CD4-positive, alpha-beta memory T cell (primary cell): ENCODE data around the gene SLC25A13. TPM values are rescaled to one million over a fixed set of nuclear protein-coding genes. Genes with fewer than 3 reads are reported as not detected.
A peak's percentile ranks its signal among the peaks of the same experiment; 100 is the strongest.

Source experiments
- CTCF ChIA-PET: fragments of 350-600 bp; sonication (Branson Sonifier 250); formaldehyde crosslinking; loops from one replicate; lab custom pipeline; 2021; ENCODE audit warnings: inconsistent platforms; ENCODE audit not compliant: partially characterized antibody; lab: Charles Lee
- POLR2A ChIA-PET: fragments of 350-600 bp; sonication (Branson Sonifier 250); formaldehyde crosslinking; loops from one replicate; lab custom pipeline; 2021; ENCODE audit not compliant: partially characterized antibody; lab: Charles Lee
- DNase-seq, 5 donors: peaks; one replicate each; pipeline versions ENCODE4 v3.0.0 to v3.0.0-alpha.2; 2020 to 2022; ENCODE audit warnings: mixed read lengths in 1 of 5
- H3K27ac ChIP-seq: one replicate; pipeline ENCODE4 v1.7.0; 2013; ENCODE audit warnings: low read depth, low read length
- H3K27me3 ChIP-seq: 2 replicates; pipeline ENCODE4 v1.7.0; 2013; ENCODE audit warnings: mild to moderate bottlenecking, low read length, moderate library complexity; ENCODE audit not compliant: insufficient read depth
- H3K36me3 ChIP-seq: 2 replicates; pipeline ENCODE4 v1.7.0; 2013; ENCODE audit warnings: mild to moderate bottlenecking, low read length, moderate library complexity; ENCODE audit not compliant: insufficient read depth
- H3K4me1 ChIP-seq: 2 replicates; pipeline ENCODE4 v1.7.0; 2013; ENCODE audit warnings: mild to moderate bottlenecking, low read length, moderate library complexity; ENCODE audit not compliant: insufficient read depth
- H3K4me3 ChIP-seq, 2 donors: one replicate each; pipeline ENCODE4 v1.7.0; 2013; ENCODE audit warnings: low read length in 2 of 2, mild to moderate bottlenecking in 1 of 2
- H3K9me3 ChIP-seq, 2 donors: one replicate each; pipeline ENCODE4 v1.7.0; 2013; ENCODE audit warnings: low read length in 2 of 2, control low read depth in 1 of 2; ENCODE audit not compliant: control insufficient read depth in 1 of 2
- H3K27ac Mint-ChIP-seq, 7 donors: one replicate each; pipeline ENCODE4 v1.8.0; 2020 to 2021; ENCODE audit warnings: mixed read lengths in 7 of 7, mild to moderate bottlenecking in 6 of 7, inconsistent platforms in 3 of 7, moderate library complexity in 3 of 7
- H3K27me3 Mint-ChIP-seq, 2 donors: one replicate each; pipeline ENCODE4 v1.8.0; 2020 to 2021; ENCODE audit warnings: mixed read lengths in 2 of 2
- H3K36me3 Mint-ChIP-seq, 2 donors: one replicate each; pipeline ENCODE4 v1.8.0; 2020 to 2021; ENCODE audit warnings: mixed read lengths in 2 of 2, inconsistent platforms in 1 of 2, mild to moderate bottlenecking in 1 of 2
- H3K4me1 Mint-ChIP-seq, 4 donors: one replicate each; pipeline ENCODE4 v1.8.0; 2020 to 2021; ENCODE audit warnings: mixed read lengths in 4 of 4, mild to moderate bottlenecking in 1 of 4
- H3K4me3 Mint-ChIP-seq, 8 donors: one replicate each; pipeline ENCODE4 v1.8.0; 2020 to 2021; ENCODE audit warnings: mixed read lengths in 8 of 8, mild to moderate bottlenecking in 7 of 8, moderate library complexity in 6 of 8, inconsistent platforms in 3 of 8
- H3K9me3 Mint-ChIP-seq, 8 donors: one replicate each; pipeline ENCODE4 v1.8.0; 2020 to 2021; ENCODE audit warnings: mixed read lengths in 8 of 8, mild to moderate bottlenecking in 5 of 8, inconsistent platforms in 3 of 8, moderate library complexity in 1 of 8
- intact Hi-C: fragments of 100-400 bp; cut with micrococcal nuclease; formaldehyde crosslinking; loops from one replicate; pipeline ENCODE4 v1.15.1; 2023
- polyA plus RNA-seq, 2 donors: library from polyadenylated mRNA; unstranded; fragments of 300-500 nt; fragmentation: Illumina TruSeq; gene quantifications; one replicate each; pipeline ENCODE4 v1.2.3, GENCODE V29; 2021
- total RNA-seq, 2 experiments: library from RNA; stranded (reverse); gene quantifications; one replicate each; pipeline ENCODE4 v1.2.3, GENCODE V29; 2021

SLC25A13 gene
- total and polyA plus RNA-seq, 4 experiments from 2014 or later, result 5.2 to 12.2 (median 8.2) TPM

DNA sequence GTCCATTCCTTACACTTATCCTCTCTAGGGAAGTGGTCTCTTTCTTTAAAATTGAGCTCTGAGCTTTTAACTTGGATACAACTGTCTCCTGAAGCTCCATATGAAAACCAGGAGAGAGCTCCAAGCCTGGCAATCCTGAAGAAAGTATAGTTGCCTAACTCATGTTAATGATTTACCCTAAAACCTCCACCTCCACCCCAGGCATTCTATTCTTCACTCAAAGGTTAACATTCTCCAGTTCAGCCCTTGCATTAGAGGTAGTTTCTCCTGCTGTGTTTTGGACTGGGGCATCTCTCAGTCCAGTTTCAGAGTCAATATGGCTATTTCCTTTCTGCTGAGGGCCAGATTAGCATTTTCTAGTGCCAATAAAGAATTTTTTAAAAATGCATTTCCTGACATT, 195.5 kb downstream of the SLC25A13 start:
- peaks cover 27 to 39% of the 10 kb centered on the region in 2 donors for H3K36me3 Mint-ChIP-seq
- intact Hi-C loops, result no loop called here
- DNase-seq, result no peak
- no peaks in the 10 kb centered on the region for H3K27me3 ChIP-seq
- ChIA-PET POLR2A (no interaction called here), CTCF (interaction anchor here (1.4 kb wide), 1 partner anchor 10 kb away, joined by 3 read pairs; no protein-coding TSS in a partner anchor)
- H3K9me3 ChIP-seq, result no peaks in the 10 kb centered on the region
- H3K4me1 ChIP-seq, result no peaks in the 10 kb centered on the region
- H3K4me3 ChIP-seq, result no peak overlapping the region
- no peaks in the 10 kb centered on the region for H3K36me3 ChIP-seq
- peaks cover 0 to 2% (median 0%) of the 10 kb centered on the region in 4 donors for H3K4me1 Mint-ChIP-seq
- H3K27me3 Mint-ChIP-seq, result no peaks in the 10 kb centered on the region
- no peak overlapping the region for H3K4me3 Mint-ChIP-seq
- H3K27ac ChIP-seq, result no peak overlapping the region
- no peaks in the 10 kb centered on the region for H3K9me3 Mint-ChIP-seq
- no peak overlapping the region for H3K27ac Mint-ChIP-seq

- Mint-ChIP-seq H3K36me3 (peaks cover 23% of the 10 kb centered on the region in 2 donors), H3K9me3 (no peaks in the 10 kb centered on the region), H3K4me3 (no peak overlapping the region), H3K4me1 (peaks cover 0 to 2% (median 0%) of the 10 kb centered on the region in 4 donors), H3K27ac (peak overlapping the region in 1 of 7 donors; percentile 3), H3K27me3 (no peaks in the 10 kb centered on the region)
- H3K4me1 ChIP-seq, result no peaks in the 10 kb centered on the region
- H3K36me3 ChIP-seq, result no peaks in the 10 kb centered on the region
- H3K9me3 ChIP-seq, result no peaks in the 10 kb centered on the region
- intact Hi-C loops, result no loop called here
- DNase-seq, result no peak
- no peak overlapping the region for H3K4me3 ChIP-seq
- no peak overlapping the region for H3K27ac ChIP-seq
- no peaks in the 10 kb centered on the region for H3K27me3 ChIP-seq
- ChIA-PET POLR2A (no interaction called here), CTCF (no interaction called here)
Measured at GRCh38 chr7:96122746-96123145, 199.2 kb downstream of the SLC25A13 start.

DNA sequence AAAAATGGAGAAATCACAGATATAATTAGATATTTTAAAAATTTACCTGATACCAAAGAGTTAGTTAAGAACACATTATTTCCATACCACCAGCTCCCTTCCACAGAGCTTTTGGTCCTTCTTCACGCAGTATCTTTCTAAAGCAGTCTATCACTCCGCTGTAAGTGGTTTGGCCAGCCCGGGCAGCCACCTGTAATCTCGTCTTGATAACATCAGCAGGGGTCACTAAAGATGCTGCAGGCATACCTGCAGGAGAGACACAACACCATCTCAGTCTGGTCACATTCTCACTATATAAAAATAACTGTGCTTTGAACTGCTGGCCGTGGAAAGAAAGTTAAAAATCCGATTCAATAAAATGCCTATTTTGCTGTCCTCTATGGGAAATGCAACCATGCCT, 200.1 kb downstream of the SLC25A13 start:
- H3K9me3 Mint-ChIP-seq, result no peaks in the 10 kb centered on the region
- no peak overlapping the region for H3K27ac Mint-ChIP-seq

GRCh38 chr7:96120445-96121225, 201.3 kb downstream of the SLC25A13 start:
- Mint-ChIP-seq H3K4me1 (peaks cover 0 to 2% (median 0%) of the 10 kb centered on the region in 4 donors), H3K27ac (no peak overlapping the region), H3K9me3 (no peaks in the 10 kb centered on the region), H3K36me3 (peaks cover 16 to 20% of the 10 kb centered on the region in 2 donors), H3K27me3 (no peaks in the 10 kb centered on the region), H3K4me3 (no peak overlapping the region)
- no peaks in the 10 kb centered on the region for H3K36me3 ChIP-seq
- no peaks in the 10 kb centered on the region for H3K4me1 ChIP-seq
- H3K4me3 ChIP-seq, result no peak overlapping the region
- no peak for DNase-seq
- no peak overlapping the region for H3K27ac ChIP-seq
- no peaks in the 10 kb centered on the region for H3K9me3 ChIP-seq
- ChIA-PET CTCF (no interaction called here), POLR2A (no interaction called here)
- no peaks in the 10 kb centered on the region for H3K27me3 ChIP-seq
- intact Hi-C loops, result no loop called here

More for the DNA sequence above, 200.1 kb downstream of the SLC25A13 start:
- no peaks in the 10 kb centered on the region for H3K27me3 Mint-ChIP-seq
- ChIA-PET POLR2A (no interaction called here), CTCF (no interaction called here)
- no peak overlapping the region for H3K4me3 ChIP-seq
- peaks cover 0 to 2% (median 0%) of the 10 kb centered on the region in 4 donors for H3K4me1 Mint-ChIP-seq
- H3K36me3 Mint-ChIP-seq, result peaks cover 20 to 21% of the 10 kb centered on the region in 2 donors
- no peaks in the 10 kb centered on the region for H3K9me3 ChIP-seq
- H3K4me3 Mint-ChIP-seq, result no peak overlapping the region
- intact Hi-C loops, result no loop called here
- no peak for DNase-seq
- no peaks in the 10 kb centered on the region for H3K27me3 ChIP-seq
- no peaks in the 10 kb centered on the region for H3K4me1 ChIP-seq
- H3K27ac ChIP-seq, result no peak overlapping the region
- H3K36me3 ChIP-seq, result no peaks in the 10 kb centered on the region

DNA sequence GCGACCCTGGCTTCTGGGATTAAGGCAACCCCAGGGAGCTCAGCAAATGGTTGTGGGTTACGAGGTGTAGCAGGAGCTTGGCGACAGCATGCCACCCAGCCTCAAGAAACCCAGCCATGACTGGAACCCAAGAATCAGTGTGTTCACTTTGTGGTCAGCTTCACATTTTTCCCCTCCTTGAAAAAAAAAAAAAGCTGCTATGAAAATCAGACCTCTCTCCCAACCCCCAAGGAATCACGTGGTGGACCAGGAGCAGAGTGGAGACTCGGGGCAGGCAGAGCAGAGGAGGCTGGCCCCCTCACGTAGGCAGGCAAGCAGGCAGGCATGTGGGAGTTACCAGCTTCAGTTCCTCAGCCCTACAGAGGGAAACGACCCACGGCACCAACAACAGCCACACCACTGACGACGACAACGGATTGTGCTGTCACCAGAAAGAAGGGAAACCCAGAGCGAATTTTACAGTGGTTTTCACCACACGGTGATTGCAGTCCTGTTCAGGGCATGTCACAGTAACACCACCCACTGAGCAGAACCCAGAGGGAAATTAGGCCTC, 203.4 kb downstream of the SLC25A13 start:
- intact Hi-C loops, result no loop called here
- ChIA-PET POLR2A (no interaction called here), CTCF (no interaction called here)
- Histone ChIP-seq H3K36me3 (no peaks in the 10 kb centered on the region), H3K27ac (no peak overlapping the region), H3K9me3 (no peaks in the 10 kb centered on the region), H3K4me1 (no peaks in the 10 kb centered on the region), H3K27me3 (no peaks in the 10 kb centered on the region), H3K4me3 (no peak overlapping the region)
- peaks cover 12 to 18% of the 10 kb centered on the region in 2 donors for H3K36me3 Mint-ChIP-seq
- peaks cover 0 to 3% of the 10 kb centered on the region in 2 donors for H3K27me3 Mint-ChIP-seq
- no peaks in the 10 kb centered on the region for H3K4me1 Mint-ChIP-seq
- DNase-seq, result no peak
- H3K27ac Mint-ChIP-seq, result no peak overlapping the region
- no peak overlapping the region for H3K4me3 Mint-ChIP-seq
- no peaks in the 10 kb centered on the region for H3K9me3 Mint-ChIP-seq

- peaks cover 0 to 4% (median 1%) of the 10 kb centered on the region in 8 donors for H3K9me3 Mint-ChIP-seq
- no peaks in the 10 kb centered on the region for H3K4me1 ChIP-seq
- peaks cover 4 to 7% of the 10 kb centered on the region in 2 donors for H3K27me3 Mint-ChIP-seq
- ChIA-PET POLR2A (no interaction called here), CTCF (interaction anchor here (1.0 kb wide), 1 partner anchor 11 kb away, joined by 3 read pairs; no protein-coding TSS in a partner anchor)
- H3K36me3 Mint-ChIP-seq, result peaks cover 3 to 10% of the 10 kb centered on the region in 2 donors
- no peaks in the 10 kb centered on the region for H3K27me3 ChIP-seq
- no peaks in the 10 kb centered on the region for H3K4me1 Mint-ChIP-seq
- no peak for DNase-seq
- no peak overlapping the region for H3K27ac ChIP-seq
- H3K27ac Mint-ChIP-seq, result no peak overlapping the region
- H3K4me3 ChIP-seq, result no peak overlapping the region
- H3K36me3 ChIP-seq, result no peaks in the 10 kb centered on the region
- no peak overlapping the region for H3K4me3 Mint-ChIP-seq
- H3K9me3 ChIP-seq, result no peaks in the 10 kb centered on the region
- intact Hi-C loops, result no loop called here
Measured at GRCh38 chr7:96116173-96116572, 205.7 kb downstream of the SLC25A13 start.

DNA sequence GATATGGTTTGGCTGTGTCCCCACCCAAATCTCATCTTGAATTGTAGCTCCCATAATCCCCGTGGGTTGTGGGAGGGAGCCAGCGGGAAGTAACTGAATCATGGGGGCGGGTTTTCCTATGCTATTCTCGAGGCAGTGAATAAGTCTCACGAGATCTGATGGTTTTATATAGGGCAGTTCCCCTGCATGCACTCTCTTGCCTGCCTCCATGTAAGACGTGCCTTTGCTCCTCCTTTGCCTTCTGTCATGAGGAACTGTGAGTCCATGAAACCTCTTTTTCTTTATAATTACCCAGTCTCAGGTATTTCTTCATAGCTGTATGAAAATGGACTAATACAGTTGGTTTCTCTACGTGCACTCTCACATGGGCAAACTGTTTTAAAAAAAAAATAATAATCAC, 207.7 kb downstream of the SLC25A13 start:
- Mint-ChIP-seq H3K27me3 (peaks cover 6 to 10% of the 10 kb centered on the region in 2 donors), H3K4me1 (no peaks in the 10 kb centered on the region), H3K9me3 (peaks cover 0 to 4% (median 2%) of the 10 kb centered on the region in 8 donors), H3K4me3 (no peak overlapping the region), H3K27ac (no peak overlapping the region), H3K36me3 (peaks cover 0 to 3% of the 10 kb centered on the region in 2 donors)
- Histone ChIP-seq H3K9me3 (no peaks in the 10 kb centered on the region), H3K4me3 (no peak overlapping the region), H3K27me3 (no peaks in the 10 kb centered on the region), H3K36me3 (no peaks in the 10 kb centered on the region), H3K27ac (no peak overlapping the region), H3K4me1 (no peaks in the 10 kb centered on the region)
- no peak for DNase-seq
- intact Hi-C loops, result no loop called here
- ChIA-PET CTCF (no interaction called here), POLR2A (no interaction called here)
